Caco-2 (cell line): Measurements from ENCODE around the gene KCNIP1. TPM values are rescaled to one million over a fixed set of nuclear protein-coding genes. Genes with fewer than 3 reads are reported as not detected.

Source experiments
- BruUV-seq: library from RNA; stranded (reverse); fragments of 400-500 nt; replicated peaks from 2 replicates; lab custom pipeline; 2021; lab: Mats Ljungman, UMichigan
- CTCF ChIA-PET: fragments of 300-600 bp; sonication (Branson Sonifier 250); formaldehyde crosslinking; loops from one replicate; lab custom pipeline; 2022; ENCODE audit warnings: antibody characterized with exemption; lab: Charles Lee
- POLR2A ChIA-PET: fragments of 300-600 bp; sonication (Branson Sonifier 250); formaldehyde crosslinking; loops from one replicate; lab custom pipeline; 2022; ENCODE audit warnings: antibody characterized with exemption; lab: Charles Lee
- DNase-seq, 2 experiments: peaks; one replicate each; pipeline versions ENCODE4 v3.0.0 to v3.0.0-alpha.2; 2020 to 2022
- H3K27me3 ChIP-seq: replicated peaks from 2 replicates; pipeline ENCODE4 v1.6.0; 2011; ENCODE audit warnings: low read length; ENCODE audit not compliant: control insufficient read depth, insufficient read depth
- H3K36me3 ChIP-seq: 2 replicates; pipeline ENCODE4 v1.5.1; 2011; ENCODE audit warnings: low read length; ENCODE audit not compliant: control insufficient read depth, insufficient read depth
- H3K4me1 ChIP-seq: fragments of 250-450 bp; sonication (Bioruptor Pico); 2 replicates; pipeline ENCODE4 v1.5.1; 2020; ENCODE audit warnings: mild to moderate bottlenecking
- H3K4me3 ChIP-seq: 2 replicates; pipeline ENCODE4 v1.5.1; 2011; ENCODE audit warnings: low read depth, mild to moderate bottlenecking, control low read depth, low read length
- H3K9me3 ChIP-seq: fragments of 250-450 bp; sonication (Bioruptor Pico); 2 replicates; pipeline ENCODE4 v1.5.1; 2020; ENCODE audit warnings: mild to moderate bottlenecking, moderate library complexity
- H3K27ac Mint-ChIP-seq: one replicate; pipeline ENCODE4 v1.8.0; 2022; ENCODE audit warnings: mixed read lengths; ENCODE audit not compliant: unreplicated experiment
- H3K27me3 Mint-ChIP-seq: one replicate; pipeline ENCODE4 v1.8.0; 2022; ENCODE audit warnings: mixed read lengths; ENCODE audit not compliant: insufficient read depth, unreplicated experiment
- H3K36me3 Mint-ChIP-seq: one replicate; pipeline ENCODE4 v1.8.0; 2022; ENCODE audit warnings: mild to moderate bottlenecking, mixed read lengths; ENCODE audit not compliant: insufficient read depth, unreplicated experiment
- H3K4me1 Mint-ChIP-seq: one replicate; pipeline ENCODE4 v1.8.0; 2022; ENCODE audit warnings: low read depth, mixed read lengths; ENCODE audit not compliant: unreplicated experiment
- H3K4me3 Mint-ChIP-seq: one replicate; pipeline ENCODE4 v1.8.0; 2022; ENCODE audit warnings: mild to moderate bottlenecking, moderate library complexity, mixed read lengths; ENCODE audit not compliant: unreplicated experiment
- H3K9me3 Mint-ChIP-seq: one replicate; pipeline ENCODE4 v1.8.0; 2022; ENCODE audit warnings: mixed read lengths; ENCODE audit not compliant: unreplicated experiment
- CTCF ChIP-seq, 2 experiments: fragments of 200-600 bp in 1 of 2; IDR thresholded peaks; 1 replicate in 1 of 2; 2 replicates in 1 of 2; pipeline versions ENCODE4 v1.5.1 to v1.8.0; 2011 to 2022; ENCODE audit warnings: antibody characterized with exemption in 1 of 2, control low read depth in 1 of 2, inconsistent platforms in 1 of 2, low read depth in 1 of 2, low read length in 1 of 2, mild to moderate bottlenecking in 1 of 2, moderate library complexity in 1 of 2; ENCODE audit not compliant: insufficient read depth in 1 of 2, severe bottlenecking in 1 of 2, unreplicated experiment in 1 of 2
- intact Hi-C: fragments of 100-400 bp; cut with micrococcal nuclease; formaldehyde crosslinking; loops from one replicate; pipeline ENCODE4 v1.10.0; 2022; ENCODE audit not compliant: unreplicated experiment
- total RNA-seq: library from RNA; stranded (reverse); gene quantifications from 2 replicates; pipeline ENCODE4 v1.2.3, GENCODE V29; 2022

Gene KCNIP1
- total RNA-seq, 1 experiment from 2014 or later = not detected

- H3K9me3 ChIP-seq = no peaks in the 10 kb centered on the region
- Mint-ChIP-seq H3K4me1 (peaks cover 22% of the 10 kb centered on the region), H3K36me3 (peaks cover 4% of the 10 kb centered on the region), H3K9me3 (no peaks in the 10 kb centered on the region), H3K4me3 (no peak overlapping the region), H3K27ac (no peak overlapping the region), H3K27me3 (peaks cover 16% of the 10 kb centered on the region)
- H3K4me1 ChIP-seq = peaks cover 6% of the 10 kb centered on the region; the same call in 1 of the 2 replicates
- H3K27me3 ChIP-seq = no peaks in the 10 kb centered on the region; the same call in 1 of the 2 replicates
- intact Hi-C loops = loop anchor here (1.0 to 2.0 kb wide), 2 partner anchors 107 to 153 kb away; no protein-coding TSS in a partner anchor
- BruUV-seq = no TSS peak
- CTCF ChIA-PET = interaction anchor here (0.9 to 2.2 kb wide), 5 partner anchors 39 to 153 kb away, joined by 3 to 23 read pairs (median 3); no protein-coding TSS in a partner anchor
- peak in 1 of 2 experiments; percentile 8 for DNase-seq
- POLR2A ChIA-PET = no interaction called here
- H3K36me3 ChIP-seq = no peaks in the 10 kb centered on the region; the same call in 1 of the 2 replicates
- no peak overlapping the region for H3K4me3 ChIP-seq
- TF ChIP-seq CTCF (IDR thresholded peaks at IDR 0.05; ENCODE audit: insufficient read depth in 1 of 2, low read depth in 1 of 2, low read length in 1 of 2, severe bottlenecking in 1 of 2, unreplicated experiment in 1 of 2) = no peak
Measured at GRCh38 chr5:170638051-170638450, 134.2 kb downstream of the KCNIP1 start.

GRCh38 chr5:170638454-170639220, 134.8 kb downstream of the KCNIP1 start:
- Mint-ChIP-seq H3K4me1 (peaks cover 17% of the 10 kb centered on the region), H3K4me3 (no peak overlapping the region), H3K27me3 (peaks cover 21% of the 10 kb centered on the region), H3K9me3 (no peaks in the 10 kb centered on the region), H3K36me3 (no peaks in the 10 kb centered on the region), H3K27ac (no peak overlapping the region)
- ChIA-PET CTCF (interaction anchor here (0.6 to 2.2 kb wide), 6 partner anchors 40 to 1452 kb away, joined by 3 to 23 read pairs (median 3); no protein-coding TSS in a partner anchor), POLR2A (no interaction called here)
- H3K4me1 ChIP-seq = peaks cover 6% of the 10 kb centered on the region; the same call in 1 of the 2 replicates
- intact Hi-C loops = loop anchor here (1.0 to 2.0 kb wide), 2 partner anchors 106 to 153 kb away; no protein-coding TSS in a partner anchor
- TF ChIP-seq CTCF (IDR thresholded peaks at IDR 0.05; ENCODE audit: insufficient read depth in 1 of 2, low read depth in 1 of 2, low read length in 1 of 2, severe bottlenecking in 1 of 2, unreplicated experiment in 1 of 2) = peak; percentile 79 to 87
- no peak overlapping the region for H3K4me3 ChIP-seq
- BruUV-seq = no TSS peak
- no peaks in the 10 kb centered on the region; the same call in 1 of the 2 replicates for H3K27me3 ChIP-seq
- no peaks in the 10 kb centered on the region; the same call in 1 of the 2 replicates for H3K36me3 ChIP-seq
- H3K9me3 ChIP-seq = no peaks in the 10 kb centered on the region
- DNase-seq = peak; percentile 69 to 80

- intact Hi-C loops = loop anchor here (2.0 kb wide), 1 partner anchor 105 kb away; no protein-coding TSS in a partner anchor
- POLR2A ChIA-PET = no interaction called here
- no peak for DNase-seq
- H3K9me3 Mint-ChIP-seq = no peaks in the 10 kb centered on the region
- no peaks in the 10 kb centered on the region; the same call in 1 of the 2 replicates for H3K36me3 ChIP-seq
- H3K27me3 Mint-ChIP-seq = peaks cover 21% of the 10 kb centered on the region
- no peak for TF ChIP-seq CTCF (IDR thresholded peaks at IDR 0.05; ENCODE audit: insufficient read depth in 1 of 2, low read depth in 1 of 2, low read length in 1 of 2, severe bottlenecking in 1 of 2, unreplicated experiment in 1 of 2)
- no peaks in the 10 kb centered on the region for H3K36me3 Mint-ChIP-seq
- no peak overlapping the region for H3K4me3 Mint-ChIP-seq
- no peaks in the 10 kb centered on the region for H3K9me3 ChIP-seq
- H3K4me1 ChIP-seq = no peaks in the 10 kb centered on the region
- BruUV-seq = no TSS peak
- CTCF ChIA-PET = interaction anchor here (0.6 to 2.2 kb wide), 6 partner anchors 41 to 1452 kb away, joined by 3 to 23 read pairs (median 3); no protein-coding TSS in a partner anchor
- no peaks in the 10 kb centered on the region; the same call in 1 of the 2 replicates for H3K27me3 ChIP-seq
- no peak overlapping the region for H3K4me3 ChIP-seq
- no peak overlapping the region for H3K27ac Mint-ChIP-seq
- H3K4me1 Mint-ChIP-seq = peaks cover 9% of the 10 kb centered on the region
Measured at GRCh38 chr5:170639221-170639925, 135.6 kb downstream of the KCNIP1 start.
